NCI-H2029 treated with DMSO at 0.1 percent for 48 hours (cell line): ENCODE measurements around the gene ACSM2B.
A peak's percentile ranks its signal among the peaks of the same experiment; 100 is the strongest.
"Not testable (repeated sequence)": the region's sequence is repeated elsewhere in the genome, so short reads cannot be mapped to it uniquely, and the experiment has no call there.

Source experiments
- DNase-seq: peaks from one replicate; lab custom pipeline; 2025; lab: John Stamatoyannopoulos, UW

ACSM2B gene

DNA sequence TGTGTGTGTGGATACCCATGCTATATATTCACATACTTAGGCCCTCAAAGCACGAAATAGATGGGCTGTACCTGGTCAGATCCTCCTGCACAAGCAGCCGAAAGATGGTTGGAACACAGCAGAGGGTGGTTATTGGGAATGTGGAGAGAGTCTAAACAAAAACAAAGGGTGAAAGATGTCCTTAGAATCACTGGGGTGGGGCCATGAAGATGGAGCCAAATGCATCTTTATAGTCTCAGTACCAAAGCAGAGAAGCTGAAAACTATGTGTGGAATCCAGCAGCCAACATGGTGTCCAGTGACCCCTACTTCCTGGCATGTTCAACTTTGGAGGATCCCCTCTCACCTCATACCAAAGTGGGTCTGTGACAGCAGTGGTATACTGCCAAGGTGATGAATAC lies 19.5 kb upstream of the ACSM2B start:
- DNase-seq = not testable (repeated sequence)

DNA sequence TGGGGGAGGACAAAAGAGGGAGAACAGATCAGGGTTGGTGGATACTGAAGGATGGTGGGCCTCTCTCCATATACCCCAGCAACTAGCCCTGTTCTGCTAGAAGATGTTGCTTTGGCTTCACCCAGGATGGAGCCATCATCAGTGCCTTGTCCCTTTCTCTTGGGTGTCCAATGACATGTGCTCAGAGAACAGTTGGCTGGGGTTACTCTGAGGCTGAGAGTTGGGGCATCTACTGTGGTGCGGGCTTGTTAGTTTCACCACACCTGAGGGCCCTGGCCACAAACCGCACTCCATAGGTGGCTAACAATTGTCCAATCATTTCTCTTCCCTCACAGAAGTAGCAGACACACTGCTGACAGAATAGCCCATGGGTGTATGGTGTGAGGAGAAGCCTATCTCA lies 18.9 kb upstream of the ACSM2B start:
- DNase-seq = not testable (repeated sequence)

DNA sequence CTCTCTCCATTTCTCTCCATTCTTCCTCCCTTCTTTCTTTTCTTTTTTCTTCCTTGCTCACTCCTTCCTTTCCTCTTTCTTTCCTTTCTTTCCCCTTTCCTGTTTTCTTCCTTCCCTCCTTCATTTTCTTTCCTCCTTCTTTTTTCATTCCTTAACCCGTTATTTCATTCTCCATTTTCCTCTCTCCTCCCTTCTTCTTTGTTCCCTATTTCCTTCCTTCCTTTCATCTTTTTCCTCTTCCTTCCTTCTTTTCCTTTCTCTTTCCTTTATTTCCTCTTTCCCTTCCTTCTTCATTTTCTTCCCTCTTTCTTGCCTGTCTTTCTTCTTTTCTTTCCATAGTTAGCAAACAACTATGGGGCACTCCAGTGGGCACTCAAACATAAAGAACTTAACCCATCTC lies 16.6 kb upstream of the ACSM2B start:
- not testable (repeated sequence) for DNase-seq

DNA sequence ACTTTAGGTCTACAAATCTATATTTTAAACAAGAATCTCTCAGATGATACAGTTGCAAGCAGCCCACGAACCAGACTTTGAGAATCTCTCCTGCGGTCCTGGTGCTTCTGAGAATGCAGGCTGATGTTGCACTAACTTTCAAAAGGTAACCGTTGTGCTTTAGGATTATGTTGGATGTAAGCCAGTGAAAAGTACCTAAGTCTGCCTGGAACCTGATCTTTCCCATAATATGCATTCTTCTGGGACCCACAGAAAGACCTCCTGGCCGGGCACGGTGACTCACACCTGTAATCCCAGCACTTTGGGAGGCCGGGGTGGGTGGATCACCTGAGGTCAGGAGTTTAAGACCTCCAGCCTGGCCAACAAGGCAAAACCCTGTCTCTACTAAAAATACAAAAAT lies 13.3 kb upstream of the ACSM2B start:
- DNase-seq = not testable (repeated sequence)

DNA sequence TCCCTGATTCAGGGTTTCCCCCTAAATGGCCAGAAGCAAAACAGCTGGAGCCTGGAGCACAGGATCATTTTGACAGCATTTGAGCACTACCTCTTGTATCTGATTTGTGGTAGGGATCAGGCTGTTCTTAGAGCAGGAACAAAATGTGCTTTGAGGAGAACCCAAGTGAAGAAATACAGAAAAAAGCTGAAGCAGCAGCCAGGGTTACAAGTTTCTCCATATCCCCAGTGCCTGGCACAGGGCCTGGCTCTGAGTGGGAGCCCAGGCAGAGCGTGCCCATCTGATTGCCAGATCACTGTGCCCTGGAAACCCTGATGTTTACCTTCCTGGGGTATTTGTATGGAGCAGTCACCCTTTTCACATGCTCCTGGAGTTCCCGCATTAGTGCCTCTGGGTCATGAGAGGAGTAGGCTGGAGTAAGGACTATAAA lies 11.5 kb upstream of the ACSM2B start:
- peak; percentile 37 for DNase-seq

DNA sequence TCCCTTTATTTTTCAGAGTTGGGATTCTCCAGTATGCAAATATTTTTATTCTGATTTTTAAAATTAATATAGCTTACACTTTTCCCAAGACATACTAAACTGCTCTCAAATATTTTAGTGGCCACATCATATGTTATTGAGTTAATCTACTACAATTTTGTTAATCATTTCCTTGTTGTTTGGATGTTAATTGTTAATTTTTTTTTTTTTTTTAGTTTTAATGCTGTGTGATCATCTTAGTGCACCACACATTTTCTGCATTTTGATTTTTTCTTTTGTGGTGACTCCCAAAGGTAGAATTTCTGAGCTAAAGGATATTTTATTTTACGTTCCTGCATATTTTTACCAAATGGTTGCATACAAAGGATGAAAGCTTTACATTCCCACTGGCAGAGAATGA lies 10.5 kb upstream of the ACSM2B start:
- DNase-seq = not testable (repeated sequence)

DNA sequence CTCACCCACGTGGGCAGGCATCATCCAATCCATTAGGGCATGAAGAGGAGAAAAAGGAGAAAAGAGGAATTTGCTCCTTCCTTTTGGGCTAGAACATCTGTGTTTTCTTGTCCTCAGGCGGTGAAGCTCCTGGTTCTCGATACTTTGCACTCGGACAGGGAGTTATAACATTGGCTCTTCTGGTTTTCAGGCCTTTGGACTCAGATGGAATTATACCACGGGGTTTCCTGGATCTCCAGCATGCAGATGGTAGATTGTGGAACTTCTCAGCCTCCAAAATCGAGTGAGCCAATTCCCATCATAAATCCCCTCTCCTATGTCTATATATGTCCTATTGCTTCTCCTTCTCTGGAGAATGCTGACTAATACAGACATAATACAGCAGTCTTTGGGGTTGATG lies 9.9 kb upstream of the ACSM2B start:
- DNase-seq = not testable (repeated sequence)

DNA sequence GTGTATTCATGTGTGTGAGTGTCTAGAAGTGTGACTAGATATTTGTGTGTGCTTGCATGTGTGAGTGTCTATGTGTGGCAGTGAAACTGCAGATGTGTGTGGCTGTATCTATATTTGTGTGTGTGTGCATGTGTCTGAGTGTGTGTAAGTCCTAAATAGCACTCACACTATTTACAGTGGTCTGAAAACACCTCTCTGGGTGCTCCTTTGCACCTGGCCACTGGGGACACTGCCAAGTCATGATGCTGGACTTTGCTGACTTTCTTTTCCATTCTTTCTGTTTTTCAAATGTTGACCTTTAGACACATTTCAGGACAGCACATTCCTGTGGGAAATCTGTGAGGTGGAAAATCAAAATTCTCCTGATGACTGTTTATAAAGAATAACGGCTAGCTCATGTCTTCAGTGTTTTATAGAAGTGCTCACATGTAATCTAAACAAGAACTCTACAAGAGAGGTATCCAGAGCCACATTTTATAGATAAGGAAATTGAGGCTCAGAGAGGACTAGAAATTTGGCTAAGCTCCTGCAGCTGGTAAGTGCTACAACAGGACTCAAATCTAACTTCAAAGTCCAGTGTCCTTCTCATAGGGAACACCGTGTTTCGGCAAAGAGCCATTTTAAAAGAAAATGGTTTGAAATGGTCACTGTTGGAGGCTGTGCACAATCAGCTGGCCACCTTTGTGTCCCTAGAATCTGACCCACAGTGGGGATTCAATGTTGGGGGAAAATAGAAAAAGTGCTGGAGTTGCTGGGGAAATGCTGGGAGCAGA lies 4.5 kb upstream of the ACSM2B start:
- DNase-seq = not testable (repeated sequence)

DNA sequence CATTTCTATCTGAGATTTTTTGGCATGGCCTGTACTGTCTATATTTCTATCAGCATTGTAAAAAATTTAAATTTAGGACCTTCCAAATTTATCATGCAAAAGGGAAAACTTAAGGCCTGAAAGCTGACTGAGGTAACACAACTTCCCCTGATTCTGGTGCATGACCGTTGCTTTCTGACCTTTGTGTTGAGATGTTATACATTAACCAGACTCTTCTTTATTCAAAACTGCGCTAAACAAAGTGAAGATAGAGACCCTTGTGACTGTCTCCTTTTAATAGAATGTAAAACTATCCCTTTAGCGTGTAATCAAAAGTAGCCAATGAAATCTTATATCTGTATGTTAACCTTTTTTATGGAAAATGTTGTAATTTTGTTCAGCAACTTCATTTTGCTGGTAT lies 1.9 kb upstream of the ACSM2B start:
- not testable (repeated sequence) for DNase-seq

DNA sequence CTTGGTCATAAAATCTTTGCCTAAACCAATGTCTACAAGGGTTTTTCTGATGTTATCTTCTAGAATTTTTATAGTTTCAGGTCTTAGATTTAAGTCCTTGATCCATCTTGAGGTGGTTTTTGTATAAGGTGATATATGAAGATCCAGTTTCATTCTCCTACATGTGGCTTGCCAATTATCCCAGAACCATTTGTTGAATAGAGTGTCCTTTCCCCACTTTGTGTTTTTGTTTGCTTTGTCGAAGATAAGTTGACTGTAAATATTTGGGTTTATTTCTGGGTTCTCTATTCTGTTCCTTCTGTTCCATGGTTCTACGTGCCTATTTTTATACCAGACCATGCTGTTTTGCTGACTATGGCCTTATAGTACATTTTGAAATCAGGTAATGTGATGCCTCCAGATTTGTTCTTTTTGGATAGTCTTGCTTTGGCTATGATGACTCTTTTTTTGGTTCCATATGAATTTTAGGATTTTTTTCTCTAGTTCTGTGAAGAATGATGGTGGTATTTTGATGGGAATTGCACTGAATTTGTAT lies 7.0 kb downstream of the ACSM2B start:
- peak; percentile 16 for DNase-seq

DNA sequence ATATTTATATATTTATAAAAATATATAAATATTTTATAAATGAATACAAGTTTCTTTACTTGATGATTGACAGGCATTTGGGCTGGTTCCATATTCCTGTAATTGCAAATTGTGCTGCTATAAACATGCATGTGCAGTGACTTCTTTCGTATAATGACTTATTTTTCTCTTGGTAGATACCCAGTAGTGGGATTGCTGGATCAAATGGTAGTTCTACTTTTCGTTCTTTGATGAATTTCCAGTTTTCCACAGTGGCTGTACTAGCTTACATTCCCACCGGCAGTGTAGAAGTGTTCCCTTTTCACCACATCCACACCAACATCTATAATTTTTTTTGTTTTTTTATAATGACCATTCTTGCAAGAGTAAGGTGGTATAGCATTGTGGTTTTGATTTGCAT lies 7.8 kb downstream of the ACSM2B start:
- no peak for DNase-seq

DNA sequence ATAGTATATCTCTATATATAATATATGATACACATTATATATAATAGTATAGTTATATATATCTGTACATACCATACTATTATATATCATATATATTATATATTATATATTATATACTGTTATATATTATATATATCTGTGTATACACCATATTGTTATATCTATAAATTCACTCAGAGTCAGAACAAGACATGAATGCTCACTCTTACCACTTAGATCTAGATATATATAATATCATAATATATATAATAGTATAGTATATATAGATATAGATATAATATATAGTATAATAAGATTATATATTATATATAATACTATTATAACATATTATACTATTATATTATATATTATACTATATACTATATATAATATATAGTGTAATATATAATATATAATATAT lies 9.3 kb downstream of the ACSM2B start:
- no peak for DNase-seq

DNA sequence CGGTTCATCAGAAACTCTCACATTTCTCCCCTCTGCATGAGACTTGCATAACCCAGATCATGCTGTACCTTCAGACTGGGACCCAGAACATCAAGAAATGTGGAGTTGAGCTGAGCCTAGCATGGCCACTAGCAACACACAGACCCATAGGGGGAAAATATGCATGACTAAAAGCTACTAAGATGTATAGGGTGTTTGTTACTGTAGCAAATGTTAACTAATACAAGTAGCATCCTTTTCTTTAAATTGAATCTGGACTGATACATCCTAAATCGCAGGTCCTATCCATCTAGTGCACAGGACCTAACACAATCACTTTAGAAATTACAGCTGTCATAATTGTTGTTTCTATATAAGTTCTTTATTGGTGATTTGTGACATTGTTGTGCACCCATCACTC lies 10.8 kb downstream of the ACSM2B start:
- DNase-seq = not testable (repeated sequence)

DNA sequence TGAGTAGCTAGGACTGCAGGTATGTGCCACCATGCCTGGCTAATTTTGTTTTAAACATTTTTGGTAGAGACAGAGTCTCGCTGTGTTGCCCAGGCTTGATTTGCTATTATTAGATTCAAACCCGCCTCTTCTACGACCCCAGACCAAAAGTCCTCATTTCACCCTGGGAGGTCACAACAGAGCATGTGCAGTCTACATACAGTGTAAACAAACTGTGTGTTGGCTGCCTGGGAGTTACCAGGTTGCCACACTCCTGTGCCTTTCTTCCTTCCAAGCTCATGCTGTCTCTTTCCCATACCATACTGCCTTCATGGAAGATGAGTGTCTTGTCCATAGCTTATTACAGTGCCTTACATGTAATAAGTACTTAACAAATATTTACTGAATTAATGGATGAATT lies 11.9 kb downstream of the ACSM2B start:
- not testable (repeated sequence) for DNase-seq

DNA sequence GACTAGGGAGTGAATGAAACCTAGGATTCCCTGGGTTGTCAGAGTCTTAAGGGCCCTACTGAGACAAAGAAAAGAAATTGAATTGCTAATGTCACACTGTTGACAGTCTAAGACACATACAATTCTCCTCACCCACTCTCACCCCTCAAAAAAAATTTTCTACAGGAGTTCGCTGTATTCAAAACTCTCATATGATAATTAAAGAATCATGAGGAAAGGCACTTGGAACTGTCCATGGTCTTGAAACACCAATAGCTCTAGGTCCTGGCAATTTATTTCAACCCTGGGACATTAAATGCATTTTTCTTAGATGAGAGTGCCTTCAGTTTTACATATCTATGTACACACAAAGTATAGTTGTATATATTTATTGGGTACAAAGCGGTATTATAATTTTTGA lies 20.5 kb downstream of the ACSM2B start:
- DNase-seq = not testable (repeated sequence)

DNA sequence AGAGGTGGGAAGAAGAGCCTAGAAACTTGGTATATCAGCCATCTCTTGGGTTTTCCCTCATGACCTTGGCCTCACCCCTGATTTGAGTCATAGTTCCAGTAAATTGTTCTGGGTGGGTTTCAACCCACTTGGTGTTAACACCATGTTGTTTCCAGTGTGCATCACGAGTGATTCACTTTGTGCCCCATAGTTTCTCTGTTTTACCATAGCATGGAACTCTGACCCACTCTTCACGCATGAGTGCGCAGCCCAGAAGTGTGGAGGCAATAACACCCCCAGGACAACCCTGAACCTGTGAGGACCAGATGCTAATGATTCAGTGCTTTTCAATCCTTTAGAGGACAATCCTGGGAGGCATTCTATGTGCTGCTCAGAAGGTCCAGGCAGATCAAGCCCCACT lies 21.5 kb downstream of the ACSM2B start:
- not testable (repeated sequence) for DNase-seq

DNA sequence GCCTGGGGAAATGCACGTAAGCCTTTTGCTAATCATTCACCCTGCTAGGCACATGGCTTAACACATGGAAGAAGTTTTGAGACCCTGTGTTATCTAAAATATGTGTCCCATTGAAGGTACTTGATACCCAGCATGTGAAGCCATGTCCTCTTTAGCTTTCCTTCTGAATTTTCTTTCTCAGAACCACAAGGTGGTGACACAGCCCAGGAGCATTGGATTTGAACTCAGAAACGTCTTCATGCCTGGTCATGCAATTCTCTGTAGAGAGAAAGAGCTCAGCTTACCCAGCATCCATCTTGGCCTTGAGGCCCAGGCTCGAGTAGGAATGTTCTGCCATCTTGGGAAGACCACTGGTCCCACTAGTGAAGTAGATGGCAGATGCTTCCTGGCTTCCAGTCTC lies 22.7 kb downstream of the ACSM2B start:
- not testable (repeated sequence) for DNase-seq

DNA sequence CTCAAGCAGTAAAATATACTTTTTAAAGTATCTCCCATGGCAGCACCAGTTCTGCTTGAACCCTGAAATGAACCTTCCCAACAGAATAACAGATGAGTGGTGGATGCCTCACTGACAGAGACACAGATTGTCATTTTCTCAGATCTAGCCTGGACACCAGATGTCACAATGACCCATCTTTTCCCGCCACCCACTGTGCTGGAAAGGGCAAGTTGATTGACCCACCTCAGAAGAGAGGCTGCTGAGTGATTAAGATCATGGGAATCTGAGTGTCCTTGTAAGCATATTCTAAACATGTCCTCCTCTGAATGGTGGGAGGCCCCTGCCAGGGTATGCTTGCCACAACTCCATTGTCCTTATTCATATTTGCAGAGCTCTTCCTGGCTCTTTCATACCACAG lies 29.2 kb downstream of the ACSM2B start:
- DNase-seq = not testable (repeated sequence)

DNA sequence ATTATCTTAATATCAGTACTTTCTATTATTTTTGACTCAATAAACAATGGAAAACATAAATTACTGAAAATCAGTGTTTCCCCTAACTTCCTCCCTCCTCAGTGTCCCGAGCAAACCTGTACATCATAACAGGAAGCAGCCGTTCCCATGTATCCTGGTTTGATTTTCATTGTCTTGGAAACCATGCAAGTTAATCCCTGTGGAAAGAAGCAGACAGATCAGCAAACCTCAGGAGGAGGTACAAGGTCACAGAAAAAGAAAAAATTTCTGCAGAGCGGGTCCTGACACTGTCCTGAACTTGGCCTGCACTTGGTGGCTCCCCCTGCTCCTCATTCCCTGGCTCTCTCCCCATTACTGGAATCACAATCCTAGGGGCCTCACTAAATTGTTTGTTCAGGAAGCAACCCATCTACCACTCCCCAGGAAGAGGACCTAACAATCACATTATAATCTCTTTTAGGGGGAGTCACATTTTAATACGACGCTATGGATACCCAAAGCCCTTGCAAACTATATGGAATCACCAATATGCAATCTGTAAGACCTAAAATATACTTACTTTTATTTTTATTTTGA lies 29.8 kb downstream of the ACSM2B start:
- DNase-seq = not testable (repeated sequence)

DNA sequence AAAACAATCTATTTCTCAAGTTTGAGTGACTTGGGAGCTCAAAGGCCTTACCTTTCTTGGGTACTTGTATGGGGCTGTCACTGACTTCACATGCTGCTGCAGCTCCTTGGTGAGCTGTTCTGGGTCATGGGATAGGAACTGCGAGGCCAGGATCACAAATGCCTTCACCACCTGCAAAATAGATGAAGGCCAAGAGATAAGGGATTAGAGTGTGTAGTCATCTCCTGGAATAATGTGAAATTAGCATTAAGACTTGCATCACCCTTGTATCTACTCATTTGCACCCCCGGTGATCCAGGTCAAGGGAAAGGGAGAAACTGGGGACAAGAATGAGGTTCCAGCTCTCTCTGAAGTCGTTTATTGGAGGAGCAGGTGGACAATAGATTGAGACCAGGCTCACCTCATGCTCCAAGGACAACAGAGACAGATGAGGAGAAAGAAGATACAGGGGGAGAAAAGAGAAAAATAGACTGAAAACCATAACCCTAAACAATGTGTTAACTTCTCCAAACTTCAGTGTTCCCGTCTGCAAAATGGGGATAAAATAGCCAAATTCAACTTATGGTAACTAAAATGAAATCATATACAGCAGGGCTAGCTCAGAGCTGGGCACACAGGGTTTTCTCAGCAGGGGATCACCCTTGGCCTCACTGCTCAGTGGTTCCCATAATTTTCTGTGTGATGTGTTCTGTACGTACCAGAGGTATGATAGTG lies 35.4 kb downstream of the ACSM2B start:
- DNase-seq = not testable (repeated sequence)

DNA sequence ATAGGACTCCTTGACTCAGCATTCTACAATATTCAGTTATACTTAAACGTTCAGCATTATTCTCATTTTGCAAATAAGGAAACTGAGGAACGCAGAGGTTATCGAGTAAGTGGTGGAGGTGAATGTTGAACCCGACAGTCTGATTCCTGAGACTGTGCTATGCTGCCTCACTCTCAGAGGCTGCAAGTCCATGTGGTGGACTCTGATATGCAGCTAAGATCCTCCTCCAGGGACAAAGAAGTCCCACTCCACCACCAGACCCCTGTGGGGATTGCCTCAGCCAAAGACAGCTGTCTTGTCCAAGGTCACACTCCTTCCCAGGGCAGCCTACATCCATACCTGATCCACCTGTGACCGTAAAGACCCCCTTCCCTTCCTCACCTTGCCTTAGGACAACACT lies 37.5 kb downstream of the ACSM2B start:
- DNase-seq = no peak

DNA sequence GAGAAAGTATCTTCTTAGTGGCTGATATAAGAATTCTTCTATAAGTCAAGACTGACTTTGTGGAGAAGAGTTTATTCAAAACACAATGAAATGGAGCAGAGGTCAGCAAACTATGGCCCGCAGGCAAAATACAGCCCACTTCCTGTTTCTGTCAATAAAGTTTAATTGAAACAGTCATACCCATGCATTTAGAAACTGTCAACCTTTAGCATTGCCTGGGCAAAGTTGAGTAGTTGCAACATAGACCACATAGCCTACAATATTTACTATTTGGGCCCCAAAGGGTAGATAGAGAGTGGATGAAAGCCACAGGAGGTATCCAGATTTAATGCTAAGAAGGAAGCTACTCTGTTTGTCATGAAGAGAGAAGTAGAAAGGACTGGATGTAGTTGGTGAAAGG lies 38.0 kb downstream of the ACSM2B start:
- no peak for DNase-seq

DNA sequence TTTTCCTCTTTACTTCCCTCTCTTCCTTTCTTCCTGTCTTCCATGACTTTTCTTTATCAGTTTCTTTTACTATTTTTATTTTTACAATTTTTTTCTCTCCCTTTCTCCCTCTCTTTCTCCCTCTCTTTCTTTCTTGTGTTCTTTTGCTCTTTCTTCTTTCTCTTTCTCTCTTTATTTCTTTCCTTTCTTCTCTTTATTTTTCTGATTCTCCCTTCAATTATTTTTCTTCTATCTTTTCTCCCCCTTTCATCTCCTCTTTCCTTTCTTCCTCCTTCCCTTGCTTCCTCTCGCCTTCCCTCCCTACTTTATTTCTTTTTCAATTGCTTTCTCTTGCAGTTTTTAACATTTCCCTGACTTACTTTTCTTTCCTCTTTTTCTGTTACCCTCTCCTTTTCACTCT lies 39.5 kb downstream of the ACSM2B start:
- DNase-seq = not testable (repeated sequence)
